GM12891 (cell line): ENCODE results near the gene LRIF1.

ENCODE experiments used
- POLR2A ChIP-seq: IDR thresholded peaks from 2 replicates; pipeline ENCODE4 v1.6.1; 2011; ENCODE audit warnings: low read depth, low read length, control low read depth
- POLR2AphosphoS5 ChIP-seq: IDR thresholded peaks from 2 replicates; pipeline ENCODE4 v1.6.1; 2011; ENCODE audit warnings: low read depth, low read length, control low read depth

DNA sequence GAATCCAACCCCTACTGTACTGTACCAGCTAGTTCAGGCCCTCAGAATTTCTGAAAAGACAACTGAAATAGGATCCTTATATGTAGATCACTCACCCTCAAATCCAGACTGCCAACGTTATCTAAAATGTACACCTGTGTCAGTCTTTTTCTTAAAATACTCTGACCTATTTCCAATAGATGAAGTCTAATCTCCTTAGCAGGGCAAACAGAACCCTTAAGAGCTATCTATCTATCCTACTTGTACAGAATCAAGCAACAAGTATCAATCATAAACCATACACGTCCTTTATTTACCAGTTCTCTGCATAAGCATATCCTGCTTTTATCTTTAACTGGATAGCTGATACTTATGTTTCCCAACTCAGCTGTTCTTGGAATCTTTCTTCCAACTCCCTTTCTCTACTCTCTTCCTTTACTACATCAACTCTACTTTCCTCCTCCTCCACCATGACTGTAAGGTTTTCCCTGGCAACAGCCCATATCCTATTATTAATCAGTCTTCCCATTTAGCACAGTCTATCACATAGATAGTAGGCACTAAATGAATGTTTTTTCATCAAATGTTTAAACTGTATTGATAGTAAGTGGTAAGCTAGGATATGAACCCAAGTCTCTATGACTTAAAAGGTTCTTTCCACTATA is 2.8 kb downstream of the LRIF1 start:
- no peak for TF ChIP-seq POLR2AphosphoS5
- TF ChIP-seq POLR2A, result no peak
